Measurements from ENCODE around the gene SAMD7.

- TF ChIP-seq CTCF (conservative IDR thresholded peaks at IDR 0.05 in 1 of 2, IDR thresholded peaks at IDR 0.05 in 1 of 2; ENCODE audit: extremely low read depth in 1 of 2, insufficient read depth in 1 of 2, low read depth in 1 of 2, low read length in 2 of 2) (no peak), EZH2 (IDR thresholded peaks at IDR 0.05; ENCODE audit: borderline replicate concordance, low read length) (no peak)
These were observed 43.0 kb upstream of the SAMD7 start for GRCh38 chr3:169868369-169868768.
